ENCODE results near the gene PWWP2B.

DNA sequence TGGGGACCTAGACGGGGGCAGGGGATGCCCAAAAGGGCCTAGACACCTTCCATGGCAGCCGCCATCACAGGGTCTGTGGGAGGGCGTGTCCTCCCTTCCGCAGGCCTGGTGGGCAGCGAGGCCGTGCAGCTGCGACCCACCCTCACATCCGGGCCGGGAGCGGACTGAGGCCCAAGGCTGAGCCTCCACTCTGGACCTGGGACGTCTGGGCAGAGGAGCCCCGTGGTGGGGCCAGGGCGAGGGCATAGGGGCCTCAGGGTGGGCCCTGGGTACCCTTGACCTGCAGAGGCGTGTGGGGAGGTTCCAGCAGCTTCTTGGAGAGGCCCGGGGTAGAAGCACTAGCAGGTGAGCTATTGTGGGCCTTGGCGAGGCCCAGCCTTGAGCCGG lies 49.2 kb downstream of the PWWP2B start:
- no peak for TF ChIP-seq RCOR1 (IDR thresholded peaks at IDR 0.05; ENCODE audit: low read depth, low read length)
- TF ChIP-seq CEBPB (IDR thresholded peaks at IDR 0.05): no peak
